Testis (tissue), 2 donors: ENCODE data around the gene NADK.

ENCODE experiments used
- CTCF ChIP-seq, 3 experiments: fragments of 450-650 bp in 2 of 3; fragments of 200-600 bp in 1 of 3; sonication (generic) in 1 of 3; IDR thresholded peaks; one replicate each; pipeline ENCODE4 v1.5.1; 2016 to 2019; ENCODE audit warnings: antibody characterized with exemption in 3 of 3, mild to moderate bottlenecking in 2 of 3, moderate library complexity in 1 of 3
- POLR2A ChIP-seq: fragments of 450-650 bp; IDR thresholded peaks from one replicate; pipeline ENCODE4 v1.6.1; 2017; ENCODE audit warnings: antibody characterized with exemption, mild to moderate bottlenecking, moderate library complexity

- TF ChIP-seq CTCF (IDR thresholded peaks at IDR 0.05) = no peak
- TF ChIP-seq POLR2A = no peak
Measured at GRCh38 chr1:1752636-1753606, 25.3 kb downstream of the NADK start.
